Activated CD4-positive, alpha-beta T cell treated with anti-CD3 and anti-CD28 coated beads for 48 hours (primary cell): Measurements from ENCODE around the gene DRP2.
"Not testable (repeated sequence)": the region's sequence is repeated elsewhere in the genome, so short reads cannot be mapped to it uniquely, and the experiment has no call there.

Source experiments
- DNase-seq: peaks from one replicate; pipeline ENCODE4 v3.0.0-alpha.2; 2020

DRP2 gene

DNA sequence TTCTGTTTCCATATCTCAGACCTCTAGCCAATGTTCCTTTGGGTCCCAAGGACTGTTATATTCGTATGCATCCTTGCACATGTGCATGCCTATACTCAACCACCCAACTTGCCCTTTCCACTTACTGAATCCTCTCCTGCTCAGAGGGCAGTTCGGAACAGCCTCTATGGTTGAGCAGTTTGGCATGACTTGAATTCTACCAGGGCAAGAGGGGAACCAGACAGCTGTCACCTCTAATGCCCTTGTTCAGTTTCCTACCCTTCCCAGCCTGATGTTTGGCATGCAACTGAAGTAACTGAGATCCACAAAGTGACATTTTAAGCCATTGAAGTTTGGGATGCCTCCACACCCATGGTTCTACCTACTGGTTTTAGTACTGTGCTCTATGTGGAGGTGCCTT, 17.5 kb downstream of the DRP2 start:
- DNase-seq = no peak

- DNase-seq = no peak
Observed at GRCh38 chrX:101241531-101241930, 21.9 kb downstream of the DRP2 start.

DNA sequence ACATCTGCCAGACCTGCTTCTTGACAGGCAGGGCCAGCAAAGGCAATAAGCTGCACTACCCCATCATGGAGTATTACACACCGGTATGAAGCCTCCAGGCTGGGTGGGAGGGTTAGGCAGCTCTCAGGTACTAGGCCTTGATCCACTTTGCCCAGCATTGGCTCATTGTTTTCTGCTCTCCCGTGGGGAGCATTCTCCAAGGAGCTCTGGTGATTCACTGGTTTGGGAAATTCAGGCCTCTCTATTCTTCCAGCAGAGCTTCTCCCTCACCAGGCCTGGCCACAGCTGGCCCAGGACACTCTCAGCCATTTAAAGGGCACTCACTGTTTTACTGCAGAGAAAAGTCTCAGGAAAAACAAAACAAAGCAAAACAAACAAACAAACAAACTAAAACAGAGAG, 33.0 kb downstream of the DRP2 start:
- no peak for DNase-seq

DNA sequence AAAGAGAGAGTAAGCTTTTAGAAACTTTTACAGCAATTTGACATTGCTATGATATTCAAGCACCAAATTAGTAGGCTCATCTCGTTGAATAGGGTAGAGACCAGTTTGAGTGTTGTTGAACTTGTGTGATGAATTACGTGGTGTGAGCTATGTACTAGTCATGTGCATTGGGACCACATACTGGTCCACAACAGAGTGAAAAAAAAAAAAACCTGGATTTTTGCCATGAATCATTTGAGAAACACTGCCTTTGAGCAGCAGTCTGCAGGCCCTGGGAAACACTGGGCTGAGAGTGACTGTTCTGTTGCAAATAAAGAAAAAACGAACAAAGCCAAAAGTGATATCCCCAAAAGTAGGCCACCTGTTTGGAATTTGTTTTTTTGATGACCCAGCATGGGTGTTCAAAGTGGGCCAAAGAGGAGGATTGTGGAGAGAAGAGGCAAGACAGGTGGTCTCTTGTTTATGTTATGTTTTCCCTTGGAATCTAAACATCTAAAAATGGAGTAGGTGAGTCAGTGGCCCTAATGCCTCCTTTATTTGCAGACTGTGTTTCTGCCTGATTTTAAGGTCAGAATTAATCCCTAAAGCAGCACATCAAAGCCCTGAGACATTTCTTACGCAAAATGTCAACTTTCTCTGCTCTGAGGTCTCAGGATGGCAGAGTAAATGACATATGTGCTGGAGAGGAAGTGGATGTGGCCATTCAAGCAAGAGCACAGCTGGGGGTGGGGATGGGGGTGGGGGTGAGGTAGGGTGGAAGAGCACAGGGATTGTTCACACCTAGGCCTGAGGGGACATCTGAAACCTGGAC, 38.1 kb downstream of the DRP2 start:
- no peak for DNase-seq

DNA sequence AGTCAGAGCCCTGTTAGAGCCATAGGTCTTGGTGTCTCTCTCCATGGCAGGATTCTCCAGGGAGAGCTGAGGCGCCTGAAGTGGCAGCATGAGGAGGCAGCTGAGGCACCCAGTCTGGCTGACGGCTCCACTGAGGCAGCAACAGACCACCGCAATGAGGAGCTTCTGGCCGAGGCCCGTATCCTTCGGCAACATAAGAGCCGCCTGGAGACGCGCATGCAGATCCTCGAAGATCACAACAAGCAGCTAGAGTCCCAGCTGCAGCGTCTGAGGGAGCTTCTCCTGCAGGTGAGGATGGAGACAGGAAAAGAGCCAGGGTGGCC, 38.6 kb downstream of the DRP2 start:
- DNase-seq = no peak

DNA sequence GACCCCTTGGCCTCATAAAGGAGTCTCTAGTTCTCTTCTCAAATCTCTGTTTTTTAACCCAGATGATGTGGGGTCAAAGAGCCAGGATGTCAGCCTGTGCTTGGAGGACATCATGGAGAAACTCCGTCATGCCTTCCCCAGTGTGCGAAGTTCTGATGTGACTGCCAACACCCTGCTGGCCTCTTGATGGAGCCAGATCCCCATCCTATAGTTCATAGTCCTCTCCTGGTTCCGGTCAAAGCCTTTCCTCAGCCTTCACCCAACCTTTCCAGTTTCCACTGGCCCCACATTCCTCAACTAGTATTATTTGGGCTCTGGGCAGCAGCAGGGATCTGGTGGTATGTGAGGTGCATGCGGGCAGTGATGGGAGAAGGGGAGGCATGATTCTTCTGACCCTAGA, 40.8 kb downstream of the DRP2 start:
- DNase-seq = no peak

- no peak for DNase-seq
Observed at GRCh38 chrX:101262590-101262989, 43.0 kb downstream of the DRP2 start.

DNA sequence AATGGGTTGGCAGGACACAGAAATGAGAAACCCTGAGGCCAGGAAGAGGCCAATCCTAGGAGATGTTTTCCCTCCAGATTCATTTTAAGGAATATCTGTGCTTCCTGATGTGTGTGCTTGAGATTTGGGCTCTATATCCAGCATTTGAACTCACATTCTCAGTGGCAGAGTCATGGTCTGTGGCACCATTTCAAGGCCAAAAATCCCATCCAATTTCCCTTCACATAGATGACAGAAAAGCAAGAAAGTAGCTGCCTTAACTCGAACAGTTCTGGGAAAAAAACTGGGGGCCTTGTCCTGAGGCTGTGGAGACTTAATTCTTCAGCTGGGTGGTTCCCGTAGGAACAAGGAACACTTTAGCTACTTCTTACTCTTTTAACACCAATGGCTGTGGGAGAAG, 44.2 kb downstream of the DRP2 start:
- DNase-seq = no peak

- no peak for DNase-seq
Observed at GRCh38 chrX:101265869-101266428, 46.4 kb downstream of the DRP2 start.

GRCh38 chrX:101274198-101274597, 54.6 kb downstream of the DRP2 start:
- DNase-seq = no peak

DNA sequence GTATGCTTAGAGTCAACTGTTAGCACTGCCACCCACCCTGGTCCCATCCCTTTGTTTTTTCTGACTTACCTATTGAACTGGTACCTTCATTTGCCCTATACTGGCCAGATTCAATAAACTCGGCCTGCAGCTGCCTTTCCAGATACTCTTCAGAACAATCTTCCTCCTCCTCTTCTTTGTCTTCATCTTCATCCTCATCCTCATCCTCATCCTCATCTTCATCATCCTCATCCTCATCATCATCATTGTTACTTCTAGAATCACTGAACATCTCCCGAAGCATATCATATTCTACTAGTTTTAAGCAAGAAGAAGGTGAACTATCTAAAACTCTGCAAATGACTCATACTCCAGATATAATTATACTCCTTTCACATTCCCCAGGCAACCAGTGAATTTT, 56.7 kb downstream of the DRP2 start:
- no peak for DNase-seq

DNA sequence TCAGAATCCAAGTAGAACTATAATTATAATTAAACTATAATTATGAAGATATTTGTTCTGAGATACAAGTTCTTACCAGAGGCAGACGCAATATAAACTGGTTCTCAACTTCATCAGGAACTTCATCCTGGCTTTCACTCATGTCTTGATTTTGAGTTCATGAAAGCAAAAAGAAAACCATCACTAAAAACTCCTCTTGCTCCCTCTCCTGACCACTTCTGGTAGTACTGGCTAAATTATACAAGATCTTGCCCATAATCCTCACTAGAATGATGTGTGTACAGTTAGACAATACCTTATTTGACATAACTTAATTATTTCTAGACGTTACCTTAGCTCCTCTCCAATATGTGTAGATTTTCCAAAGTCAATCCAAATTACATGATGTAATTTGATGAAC, 67.8 kb downstream of the DRP2 start:
- DNase-seq = no peak

DNA sequence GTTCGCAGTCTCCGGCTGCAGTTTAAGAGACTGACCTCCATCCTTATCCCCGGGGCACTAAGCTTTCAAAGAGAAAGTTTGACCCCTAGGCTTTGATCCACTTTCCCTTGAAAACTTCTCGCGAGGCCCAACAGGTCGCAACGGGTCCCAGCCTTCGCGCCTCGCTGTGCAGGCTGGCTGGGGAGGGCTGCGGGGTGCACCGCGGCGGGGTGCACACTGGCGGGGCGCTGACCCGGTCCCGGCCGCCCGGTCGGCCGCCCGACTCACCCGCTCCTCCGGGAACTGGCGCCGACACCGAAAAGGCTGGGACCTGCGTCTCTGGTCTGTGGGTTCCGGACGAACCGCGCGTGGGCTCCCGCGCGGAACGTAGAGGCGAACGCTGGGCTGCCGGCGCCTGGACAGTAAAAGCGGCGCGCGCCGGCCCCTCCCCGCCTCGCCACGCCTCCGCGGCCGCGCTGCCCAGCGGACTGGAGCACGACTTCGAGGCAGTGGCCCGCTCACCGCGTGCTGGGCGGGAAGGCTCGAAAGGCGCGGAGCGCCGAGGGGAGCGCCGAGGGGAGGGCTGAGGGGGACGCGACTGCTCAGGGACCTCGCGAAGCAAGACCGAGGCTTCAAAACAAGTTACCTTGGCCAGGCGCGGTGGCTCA, 71.5 kb downstream of the DRP2 start, which contains the start of gene TAF7L:
TAF7L (minus strand) TSS at position 378 of the 647 bp plus-strand sequence. CDS start 3,791 bp downstream, outside the sequence.
- no peak for DNase-seq

GRCh38 chrX:101295603-101296002, 76.0 kb downstream of the DRP2 start:
- DNase-seq = not testable (repeated sequence)

DNA sequence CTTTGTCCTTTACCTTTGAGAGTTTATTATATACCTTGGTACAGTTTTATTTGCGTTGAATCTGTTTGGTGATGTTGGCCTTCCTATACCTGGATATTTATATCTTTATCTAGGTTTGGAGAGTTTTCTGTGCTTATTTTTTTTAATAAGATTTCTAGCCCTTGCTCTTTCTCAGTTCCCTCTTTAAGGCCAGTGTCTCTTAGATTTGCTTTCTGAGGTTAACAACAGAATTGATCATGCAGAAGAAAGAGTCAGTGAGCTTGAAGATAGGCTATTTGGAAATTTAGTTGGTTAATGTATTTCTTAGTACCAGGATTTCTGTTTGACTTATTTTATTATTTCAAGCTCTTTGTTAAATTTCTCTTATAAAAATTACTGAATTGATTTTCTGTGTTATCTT, 84.2 kb downstream of the DRP2 start:
- no peak for DNase-seq
